H1 (cell line): ENCODE measurements around the gene NRIP2. TPM values are rescaled to one million over a fixed set of nuclear protein-coding genes. Genes with fewer than 3 reads are reported as not detected.

ENCODE experiments used
- CTCF ChIA-PET: fragments of 300-600 bp; sonication (Branson Sonifier 250); formaldehyde crosslinking; loops from one replicate; lab custom pipeline; 2021; ENCODE audit not compliant: partially characterized antibody; lab: Charles Lee
- POLR2A ChIA-PET: fragments of 300-600 bp; sonication (Branson Sonifier 250); formaldehyde crosslinking; loops from one replicate; lab custom pipeline; 2021; ENCODE audit warnings: inconsistent platforms; ENCODE audit not compliant: partially characterized antibody; lab: Charles Lee
- DNase-seq, 2 experiments: peaks; one replicate each; pipeline versions ENCODE4 v3.0.0 to v3.0.0-alpha.2; 2010 to 2022; ENCODE audit warnings: low spot score in 2 of 2, low read depth in 1 of 2, mixed read lengths in 1 of 2
- FAIRE-seq: peaks from 2 replicates; lab custom pipeline; 2011; peaks lifted over from hg19 to GRCh38; lab: Jason Lieb, UNC
- H2AFZ ChIP-seq: 2 replicates; pipeline ENCODE4 v1.8.1; 2012; ENCODE audit warnings: low read length, inconsistent platforms
- H2AK5ac ChIP-seq: 2 replicates; pipeline ENCODE4 v1.6.1; 2013; ENCODE audit warnings: low read depth, low read length
- H2BK120ac ChIP-seq: replicated peaks from 2 replicates; pipeline ENCODE3; 2013; ENCODE audit warnings: low read depth, low read length, inconsistent platforms
- H2BK12ac ChIP-seq: 2 replicates; pipeline ENCODE4 v1.6.1; 2013; ENCODE audit warnings: low read depth, low read length
- H2BK15ac ChIP-seq: 2 replicates; pipeline ENCODE4 v1.6.1; 2013; ENCODE audit warnings: low read length
- H2BK20ac ChIP-seq: 2 replicates; pipeline ENCODE4 v1.6.1; 2013; ENCODE audit warnings: low read length
- H2BK5ac ChIP-seq: 2 replicates; pipeline ENCODE4 v1.6.1; 2013; ENCODE audit warnings: low read depth, low read length
- H3K14ac ChIP-seq: 2 replicates; pipeline ENCODE4 v1.6.1; 2013; ENCODE audit warnings: inconsistent platforms; ENCODE audit not compliant: insufficient read length
- H3K18ac ChIP-seq: 2 replicates; pipeline ENCODE4 v1.6.1; 2013; ENCODE audit warnings: low read length; ENCODE audit errors: extremely low read depth
- H3K23ac ChIP-seq: 2 replicates; pipeline ENCODE4 v1.6.1; 2013; ENCODE audit warnings: inconsistent platforms; ENCODE audit not compliant: insufficient read length
- H3K23me2 ChIP-seq: 2 replicates; pipeline ENCODE4 v1.6.1; 2013; ENCODE audit warnings: low read depth, low read length
- H3K27ac ChIP-seq: 2 replicates; pipeline ENCODE4 v1.6.1; 2011; ENCODE audit warnings: low read depth, low read length, inconsistent platforms
- H3K27me3 ChIP-seq, 4 experiments: replicated peaks in 1 of 4; 1 replicate in 1 of 4; 2 replicates in 3 of 4; pipeline versions ENCODE4 v1.6.1 to v1.8.1; 2011 to 2013; ENCODE audit warnings: low read length in 3 of 4, mild to moderate bottlenecking in 3 of 4, inconsistent platforms in 2 of 4, mixed read lengths in 2 of 4, moderate library complexity in 1 of 4; ENCODE audit not compliant: control insufficient read depth in 3 of 4, insufficient read depth in 3 of 4; ENCODE audit errors: extremely low read depth in 1 of 4
- H3K36me3 ChIP-seq, 4 experiments: 2 replicates each; pipeline versions ENCODE4 v1.6.1 to v1.8.1; 2011 to 2013; ENCODE audit warnings: mild to moderate bottlenecking in 4 of 4, low read length in 3 of 4, moderate library complexity in 2 of 4, control low read depth in 1 of 4, inconsistent platforms in 1 of 4; ENCODE audit not compliant: insufficient read depth in 4 of 4, control insufficient read depth in 2 of 4
- H3K4ac ChIP-seq: replicated peaks from 2 replicates; pipeline ENCODE3; 2013; ENCODE audit warnings: low read length, low read depth, mixed read lengths, inconsistent platforms; ENCODE audit not compliant: insufficient read length
- H3K4me1 ChIP-seq, 4 experiments: replicated peaks in 1 of 4; 1 replicate in 1 of 4; 2 replicates in 3 of 4; pipeline versions ENCODE4 v1.6.1 to v1.8.1; 2011 to 2013; ENCODE audit warnings: low read length in 3 of 4, inconsistent platforms in 2 of 4, mixed read lengths in 1 of 4; ENCODE audit not compliant: insufficient read depth in 4 of 4, control insufficient read depth in 3 of 4
- H3K4me2 ChIP-seq, 2 experiments: 2 replicates each; pipeline versions ENCODE4 v1.6.1 to v1.8.1; 2011 to 2013; ENCODE audit warnings: low read depth in 2 of 2, low read length in 2 of 2, control low read depth in 1 of 2, inconsistent platforms in 1 of 2, mild to moderate bottlenecking in 1 of 2; ENCODE audit not compliant: insufficient read depth in 1 of 2
- H3K4me3 ChIP-seq, 4 experiments: fragments of 200-600, 300-600 bp in 1 of 4; sonication (generic), shearing (Covaris generic), sonication (Bioruptor Twin) in 1 of 4; 2 replicates each; pipeline versions ENCODE4 v1.5.1 to v1.8.1; 2011 to 2016; ENCODE audit warnings: low read length in 4 of 4, low read depth in 3 of 4, control low read depth in 2 of 4, inconsistent platforms in 2 of 4, mild to moderate bottlenecking in 2 of 4, mixed read lengths in 1 of 4, moderate library complexity in 1 of 4; ENCODE audit not compliant: insufficient read depth in 2 of 4; ENCODE audit errors: extremely low read depth in 1 of 4
- H3K56ac ChIP-seq: replicated peaks from 2 replicates; pipeline ENCODE3; 2013; ENCODE audit warnings: low read depth, mild to moderate bottlenecking, mixed read lengths, low read length, inconsistent platforms; ENCODE audit not compliant: insufficient read length
- H3K79me1 ChIP-seq: 2 replicates; pipeline ENCODE4 v1.6.1; 2013; ENCODE audit warnings: low read depth, low read length, control low read depth
- H3K79me2 ChIP-seq, 2 experiments: 2 replicates each; pipeline versions ENCODE4 v1.6.1 to v1.8.1; 2012 to 2013; ENCODE audit warnings: low read length in 2 of 2, mild to moderate bottlenecking in 2 of 2, inconsistent platforms in 1 of 2; ENCODE audit not compliant: insufficient read depth in 2 of 2, control insufficient read depth in 1 of 2
- H3K9ac ChIP-seq, 4 experiments: replicated peaks in 1 of 4; 1 replicate in 1 of 4; 2 replicates in 3 of 4; pipeline versions ENCODE4 v1.6.1 to v1.8.1; 2011 to 2013; ENCODE audit warnings: low read depth in 3 of 4, low read length in 3 of 4, control low read depth in 2 of 4, mild to moderate bottlenecking in 2 of 4, moderate library complexity in 2 of 4, inconsistent platforms in 1 of 4; ENCODE audit errors: extremely low read depth in 1 of 4
- H3K9me3 ChIP-seq, 2 experiments: 2 replicates each; pipeline versions ENCODE4 v1.6.1 to v1.8.1; 2012 to 2013; ENCODE audit warnings: mild to moderate bottlenecking in 2 of 2, moderate library complexity in 2 of 2, control low read depth in 1 of 2, inconsistent platforms in 1 of 2, low read depth in 1 of 2, low read length in 1 of 2, mixed read lengths in 1 of 2; ENCODE audit not compliant: insufficient read depth in 2 of 2
- H4K20me1 ChIP-seq, 2 experiments: replicated peaks in 1 of 2; 2 replicates each; pipeline versions ENCODE3 to v1.8.1; 2011 to 2013; ENCODE audit warnings: inconsistent platforms in 2 of 2, low read length in 2 of 2, mild to moderate bottlenecking in 1 of 2; ENCODE audit not compliant: insufficient read depth in 2 of 2, control insufficient read depth in 1 of 2
- H4K5ac ChIP-seq: 2 replicates; pipeline ENCODE4 v1.6.1; 2013; ENCODE audit warnings: low read length, low read depth, mixed read lengths, inconsistent platforms; ENCODE audit not compliant: insufficient read length
- H4K8ac ChIP-seq: 2 replicates; pipeline ENCODE4 v1.8.0; 2013; ENCODE audit warnings: mild to moderate bottlenecking, moderate library complexity, low read length, inconsistent platforms; ENCODE audit not compliant: insufficient read depth; ENCODE audit errors: extremely low read depth
- H4K91ac ChIP-seq: replicated peaks from 2 replicates; pipeline ENCODE3; 2013; ENCODE audit warnings: low read length, mixed read lengths, inconsistent platforms; ENCODE audit not compliant: insufficient read length
- BRCA1 ChIP-seq: IDR thresholded peaks from 2 replicates; pipeline ENCODE4 v1.6.1; 2012; ENCODE audit warnings: low read depth, low read length, improper control_type of control experiment
- EP300 ChIP-seq, 2 experiments: IDR thresholded peaks; 1 replicate in 1 of 2; 2 replicates in 1 of 2; pipeline ENCODE4 v1.6.1; 2011 to 2012; ENCODE audit warnings: low read depth in 2 of 2, low read length in 2 of 2, mild to moderate bottlenecking in 2 of 2, borderline replicate concordance in 1 of 2, inconsistent platforms in 1 of 2, moderate library complexity in 1 of 2
- NRF1 ChIP-seq: IDR thresholded peaks from 2 replicates; pipeline ENCODE4 v1.6.1; 2011; ENCODE audit warnings: mild to moderate bottlenecking, low read depth, low read length, improper control_type of control experiment
- POLR2A ChIP-seq, 2 experiments: IDR thresholded peaks; 1 replicate in 1 of 2; 2 replicates in 1 of 2; pipeline ENCODE4 v1.6.1; 2011; ENCODE audit warnings: low read depth in 2 of 2, low read length in 2 of 2, mild to moderate bottlenecking in 2 of 2; ENCODE audit errors: control extremely low read depth in 1 of 2
- SIX5 ChIP-seq: IDR thresholded peaks from 2 replicates; pipeline ENCODE4 v1.6.1; 2011; ENCODE audit warnings: mild to moderate bottlenecking, low read depth, low read length
- SP1 ChIP-seq: IDR thresholded peaks from 2 replicates; pipeline ENCODE4 v1.6.1; 2011; ENCODE audit warnings: low read depth, low read length
- SUZ12 ChIP-seq: fragments of 200-600 bp; sonication (generic); IDR thresholded peaks from 2 replicates; pipeline ENCODE4 v1.6.1; 2012; ENCODE audit warnings: mild to moderate bottlenecking, inconsistent platforms, low read length, moderate library complexity, mixed read lengths
- TBP ChIP-seq: IDR thresholded peaks from 2 replicates; pipeline ENCODE4 v1.6.1; 2011; ENCODE audit warnings: low read depth, low read length, improper control_type of control experiment
- WGBS, 2 experiments: shearing (Covaris generic) in 1 of 2; methylation state at CpG; one replicate each; pipeline versions ENCODE4 v1.1.6 to v1.1.7; 2013 to 2015; ENCODE audit warnings: low lambda C conversion rate in 2 of 2, mixed read lengths in 2 of 2, inconsistent platforms in 1 of 2, low coverage in 1 of 2, missing lambda C conversion rate in 1 of 2; ENCODE audit not compliant: insufficient replicate concordance in 2 of 2, insufficient coverage in 1 of 2, insufficient read length in 1 of 2; ENCODE audit errors: extremely low coverage in 1 of 2, missing lambda C conversion rate in 1 of 2; 5-methylcytosine and 5-hydroxymethylcytosine counted together
- polyA plus RNA-seq, 7 experiments: library from polyadenylated mRNA; depleted of rRNA in 3 of 7; stranded (reverse) in 5 of 7; unstranded in 2 of 7; fragments of >200 nt in 5 of 7; fragments of 200-250 nt in 2 of 7; gene quantifications; 1 replicate in 5 of 7; 2 replicates in 1 of 7; 4 replicates in 1 of 7; pipeline versions ENCODE4 v1.2.1 to v1.2.3, GENCODE V29; 2011 to 2013; ENCODE audit warnings: missing spikeins in 2 of 7, mixed read lengths in 2 of 7
- total RNA-seq: library from RNA; stranded (reverse); fragmentation: NEBNext Ultra II Directional; extraction: Animal tissue kit (Norgen Biotek cat#: 25700); gene quantifications from 2 replicates; pipeline ENCODE4 v1.2.1, GENCODE V29; 2021

Gene NRIP2
- total and polyA plus RNA-seq, 2 of the 8 experiments (the other 6 are each of a cell fraction or from before 2014, with no cell fraction given), result 0.06 TPM; not detected in 1

DNA sequence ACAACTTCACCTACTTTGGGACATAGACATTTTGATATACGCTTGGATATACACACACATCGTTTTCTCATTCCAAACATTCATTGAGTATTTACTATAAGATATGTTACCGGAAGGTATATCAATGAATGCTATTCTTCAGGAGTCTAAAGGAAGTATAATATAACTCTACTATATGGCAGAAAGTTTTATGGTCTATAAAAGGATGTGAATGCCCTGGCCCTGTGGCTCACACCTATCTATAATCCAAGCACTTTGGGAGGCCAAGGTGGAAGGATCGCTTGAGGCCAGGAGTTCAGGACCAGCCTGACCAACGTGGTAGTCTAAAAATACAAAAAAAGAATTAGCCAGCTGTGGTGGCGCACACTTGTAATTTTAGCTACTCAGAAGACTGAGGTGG is 5.6 kb downstream of the NRIP2 start:
- H4K91ac ChIP-seq, result no peak overlapping the region
- peaks cover 0 to 2% of the 10 kb centered on the region in 2 experiments for H4K20me1 ChIP-seq
- TF ChIP-seq TBP (no peak), EP300 (IDR thresholded peaks at IDR 0.05; ENCODE audit: borderline replicate concordance in 1 of 2, low read depth in 2 of 2, low read length in 2 of 2) (no peak), BRCA1 (no peak), SUZ12 (no peak), POLR2A (IDR thresholded peaks at IDR 0.05; ENCODE audit: control extremely low read depth in 1 of 2, low read depth in 2 of 2, low read length in 2 of 2) (no peak), SP1 (no peak), SIX5 (no peak), NRF1 (no peak)
- no peak for DNase-seq
- no peak overlapping the region for H3K14ac ChIP-seq
- ChIA-PET POLR2A (interaction anchor here (0.6 to 1.6 kb wide), 5 partner anchors 9 to 34 kb away, joined by 3 to 4 read pairs (median 3); no protein-coding TSS in a partner anchor), CTCF (interaction anchor here (1.0 to 1.5 kb wide), 2 partner anchors 24 to 34 kb away, joined by 3 read pairs; no protein-coding TSS in a partner anchor)
- H2AK5ac ChIP-seq, result no peak overlapping the region
- no peak overlapping the region for H3K23ac ChIP-seq
- H3K27me3 ChIP-seq, result no peaks in the 10 kb centered on the region
- H2BK15ac ChIP-seq, result no peak overlapping the region
- H3K9ac ChIP-seq, result no peak overlapping the region
- H3K56ac ChIP-seq, result no peak overlapping the region
- H3K9me3 ChIP-seq, result no peaks in the 10 kb centered on the region
- H3K79me1 ChIP-seq, result no peaks in the 10 kb centered on the region
- H3K4me2 ChIP-seq, result no peak overlapping the region
- no peak overlapping the region for H2BK5ac ChIP-seq
- H3K27ac ChIP-seq, result no peak overlapping the region
- H2BK20ac ChIP-seq, result no peak overlapping the region
- H2BK12ac ChIP-seq, result no peak overlapping the region
- H3K4ac ChIP-seq, result no peak overlapping the region
- H3K23me2 ChIP-seq, result no peaks in the 10 kb centered on the region
- H3K79me2 ChIP-seq, result no peaks in the 10 kb centered on the region
- 93% methylated on average over 6 of the region's 6 CpGs; no CpG with 5 or more reads in 1 of the 2 experiments for WGBS, 2 experiments
- no peak overlapping the region for H3K4me3 ChIP-seq
- H4K5ac ChIP-seq, result no peak overlapping the region
- peaks cover 4 to 10% (median 5%) of the 10 kb centered on the region in 4 experiments; a peak in 4 of 8 replicates for H3K36me3 ChIP-seq
- no peak overlapping the region for H3K18ac ChIP-seq
- H3K4me1 ChIP-seq, result peaks cover 3 to 19% (median 9%) of the 10 kb centered on the region in 4 experiments; a peak in 6 of 7 replicates
- no peak overlapping the region for H2BK120ac ChIP-seq
- H4K8ac ChIP-seq, result no peak overlapping the region
- no peak overlapping the region for H2AFZ ChIP-seq
- FAIRE-seq, result no peak
